GM04504 (cell line): ENCODE data around the gene MEX3B.
"Not testable (repeated sequence)": the region's sequence is repeated elsewhere in the genome, so short reads cannot be mapped to it uniquely, and the experiment has no call there.

ENCODE experiments used
- DNase-seq: peaks from one replicate; pipeline ENCODE4 v3.0.0-alpha.2; 2012; ENCODE audit warnings: low read depth

The MEX3B gene

DNA sequence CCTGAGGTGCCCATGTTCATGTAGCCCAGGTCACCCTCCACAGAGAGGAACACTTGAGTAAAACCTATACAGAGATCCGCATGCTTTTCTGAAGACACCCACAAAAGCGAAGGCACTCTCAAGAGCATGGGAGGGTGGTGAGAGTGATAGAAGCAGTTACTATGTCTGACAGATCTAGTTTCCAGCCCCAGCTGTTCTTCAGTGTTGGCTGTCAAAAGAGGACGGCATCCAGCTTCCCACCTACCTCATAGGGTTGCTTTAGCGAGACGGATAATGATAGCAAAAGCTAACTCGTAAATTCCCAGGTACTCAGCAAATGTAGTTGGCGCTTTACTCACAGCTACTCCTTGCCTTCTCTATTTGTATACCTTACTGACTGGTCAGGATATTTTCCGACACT lies 3.0 kb upstream of the MEX3B start:
- DNase-seq: no peak

DNA sequence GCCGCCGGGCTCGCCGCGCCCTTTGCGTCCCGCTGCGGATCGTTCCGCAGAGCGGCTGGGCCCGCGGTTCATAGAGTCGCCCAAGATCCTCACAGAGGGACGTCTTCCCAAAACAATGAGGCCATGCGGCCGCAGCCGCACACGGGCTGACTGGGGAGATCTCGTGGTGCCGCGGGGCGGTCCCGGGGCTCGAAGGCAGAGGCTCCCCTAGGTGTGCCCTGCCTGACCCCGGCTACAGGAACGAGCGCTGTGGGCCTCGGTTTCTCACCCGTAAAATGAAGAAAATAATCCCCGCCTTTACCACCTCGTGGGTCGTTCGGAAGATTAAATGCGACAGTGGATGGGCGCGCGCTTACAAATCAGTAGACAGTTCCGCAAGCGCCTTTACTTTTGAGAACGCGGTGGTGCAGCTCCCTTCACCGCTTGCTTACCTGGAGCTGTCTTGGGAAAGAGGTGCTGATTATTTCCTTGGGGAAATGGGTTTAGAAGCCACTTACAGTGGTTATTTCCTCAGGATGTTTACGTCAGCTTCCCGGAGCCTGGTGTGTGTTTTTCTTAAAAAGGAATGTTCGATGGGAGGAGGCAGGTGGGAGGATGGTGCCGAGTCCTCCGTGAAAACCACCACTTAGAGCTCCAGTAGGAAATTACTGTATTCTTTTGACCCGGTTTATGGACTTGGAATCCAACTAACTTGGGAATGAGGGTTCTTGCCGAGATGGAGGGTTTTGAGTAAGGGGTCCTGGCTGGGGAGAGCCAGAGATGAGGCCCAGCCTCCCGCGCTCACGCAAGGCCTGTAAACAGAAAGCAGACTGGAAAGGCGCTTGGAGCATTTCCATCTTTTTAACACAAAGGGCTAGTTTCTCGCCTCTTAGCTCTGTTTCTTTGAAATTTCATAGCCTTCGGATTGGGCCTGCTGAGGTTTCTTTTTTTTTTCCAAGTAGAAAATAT lies 1.9 kb upstream of the MEX3B start:
- DNase-seq: no peak

DNA sequence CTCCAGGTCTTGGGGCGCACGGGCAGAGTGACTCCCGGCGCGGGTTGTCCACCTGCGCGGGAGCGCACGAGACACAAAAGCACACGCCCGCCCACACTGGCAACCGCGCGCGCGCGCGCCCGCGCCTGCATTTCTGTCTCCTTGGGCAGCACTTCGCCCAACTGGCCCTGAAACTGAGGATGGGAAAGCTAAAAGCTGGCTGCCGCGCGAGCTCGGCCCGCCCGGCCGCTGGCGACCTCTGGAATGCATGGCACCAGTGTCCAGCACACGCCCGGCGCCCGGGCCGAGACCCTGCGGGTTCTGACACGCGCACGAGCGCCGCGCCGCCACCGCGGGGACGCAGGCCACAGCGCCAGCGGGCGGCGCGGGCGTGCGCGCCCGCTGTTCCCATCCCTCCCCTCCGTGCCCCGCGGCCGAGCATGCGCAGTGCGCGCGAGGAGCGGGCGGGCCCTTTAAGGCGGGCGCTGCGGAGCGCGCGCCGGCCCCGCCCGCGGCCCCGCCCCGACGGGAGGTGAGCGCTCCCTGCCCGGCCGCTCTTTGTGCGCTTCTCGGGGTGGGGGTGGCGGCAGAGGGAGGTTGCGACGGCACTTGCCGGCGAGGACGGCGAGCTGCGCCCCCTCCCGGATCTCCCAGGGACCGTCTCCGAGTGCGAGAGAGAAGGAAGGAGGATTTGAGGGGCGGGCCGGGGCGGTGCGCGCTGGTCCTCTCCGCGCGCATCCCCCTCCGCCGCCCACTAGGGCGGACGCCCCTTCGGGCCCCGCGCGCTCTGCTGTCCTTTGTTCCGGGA lies 1.0 kb upstream of the MEX3B start:
- DNase-seq: peak; percentile 83

DNA sequence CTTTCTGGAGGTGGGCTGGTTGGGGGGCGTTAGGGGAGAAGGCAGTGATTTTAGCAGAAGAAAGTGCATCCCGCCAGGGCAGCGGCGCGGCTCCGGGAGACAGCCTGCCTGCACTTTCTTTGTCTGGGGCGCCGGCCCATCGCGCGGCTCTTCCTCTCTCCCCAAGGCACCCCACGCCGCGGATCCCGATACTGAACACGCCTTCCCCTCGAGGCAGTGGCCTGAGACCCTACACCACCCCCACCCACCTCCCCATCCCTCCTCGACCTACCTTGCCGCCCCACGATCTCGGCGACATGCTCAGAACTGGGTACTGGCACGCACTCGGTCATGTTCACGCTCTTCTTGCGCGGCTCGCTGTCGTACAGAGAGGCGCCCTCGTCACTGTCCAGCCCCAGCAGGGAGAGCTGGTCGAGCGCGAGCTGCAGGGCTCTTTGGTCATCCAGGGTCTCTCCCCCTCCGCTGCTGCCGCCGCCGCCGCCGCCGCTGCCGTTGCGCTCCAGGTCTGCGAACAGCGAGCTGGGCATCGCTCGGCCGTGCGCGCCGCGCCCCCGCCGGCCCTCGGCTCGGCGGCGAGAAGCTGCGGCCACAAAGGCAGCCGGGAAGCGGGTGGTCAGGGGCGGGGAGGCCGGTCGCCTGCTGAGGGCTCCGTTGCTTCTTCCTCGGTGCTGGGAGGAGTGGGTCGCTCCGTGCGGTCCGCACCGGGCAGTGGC lies 483 bp downstream of the MEX3B start:
- DNase-seq: no peak

- DNase-seq: peak; percentile 35
Observed at GRCh38 chr15:82044373-82045178, 1.2 kb downstream of the MEX3B start.

DNA sequence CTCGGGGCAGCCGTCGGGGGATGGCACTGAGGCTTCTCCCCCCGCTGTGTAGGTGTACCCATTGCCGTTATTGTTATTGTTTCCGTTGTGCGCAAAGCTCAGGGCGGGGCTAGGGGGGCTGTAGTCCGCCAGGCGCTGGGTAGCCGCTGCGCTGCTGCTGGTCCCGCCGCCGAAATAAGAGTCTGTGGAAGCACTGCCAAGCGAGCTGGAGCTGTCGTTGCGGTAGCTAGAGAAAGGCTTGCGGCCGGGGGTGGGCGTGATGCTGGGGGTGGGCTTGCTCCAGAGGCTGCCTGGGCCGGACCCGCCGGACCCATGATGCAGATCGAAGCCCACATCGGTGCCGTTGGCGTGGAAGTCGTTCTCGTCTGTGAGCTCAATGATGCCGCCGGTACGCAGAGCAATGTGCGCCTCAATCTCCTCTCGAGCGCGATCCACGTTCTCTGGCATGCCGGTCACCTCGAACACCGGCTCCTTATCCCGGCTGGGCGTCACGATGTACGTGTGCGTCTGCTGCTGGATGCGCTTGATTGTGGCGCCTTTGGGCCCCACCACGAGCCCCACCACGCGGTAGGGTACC lies 1.9 kb downstream of the MEX3B start:
- no peak for DNase-seq

- no peak for DNase-seq
Observed at GRCh38 chr15:82043130-82043673, 2.6 kb downstream of the MEX3B start.

DNA sequence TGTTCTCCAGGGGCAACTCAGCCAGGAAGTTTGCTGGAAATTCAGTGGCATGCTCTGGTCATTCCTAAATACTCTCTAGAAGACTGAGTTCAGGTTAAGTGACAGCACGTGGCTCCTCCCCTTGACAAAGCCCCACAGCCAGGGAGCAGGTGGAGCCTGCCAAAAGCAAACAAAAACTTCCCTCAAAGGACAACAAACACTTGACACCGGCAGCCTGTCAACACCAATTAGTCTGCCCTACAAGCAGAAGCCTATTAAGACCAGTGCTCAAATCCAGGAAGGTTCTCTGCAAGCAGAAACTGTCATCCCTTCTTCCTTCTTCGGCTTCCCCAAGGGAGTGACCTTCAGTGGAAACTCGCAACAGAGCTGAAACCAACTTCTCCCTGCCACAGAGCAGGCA lies 5.0 kb downstream of the MEX3B start:
- no peak for DNase-seq

GRCh38 chr15:82040390-82040789 lies 5.4 kb downstream of the MEX3B start:
- no peak for DNase-seq

GRCh38 chr15:82039871-82040270 lies 5.9 kb downstream of the MEX3B start:
- DNase-seq: no peak

- no peak for DNase-seq
Observed at GRCh38 chr15:82036461-82036860, 9.4 kb downstream of the MEX3B start.

- no peak for DNase-seq
Observed at GRCh38 chr15:82031871-82032270, 13.9 kb downstream of the MEX3B start.

- DNase-seq: no peak
Observed at GRCh38 chr15:82030176-82030575, 15.6 kb downstream of the MEX3B start.

- DNase-seq: not testable (repeated sequence)
Observed at GRCh38 chr15:82028163-82028562, 17.7 kb downstream of the MEX3B start.

DNA sequence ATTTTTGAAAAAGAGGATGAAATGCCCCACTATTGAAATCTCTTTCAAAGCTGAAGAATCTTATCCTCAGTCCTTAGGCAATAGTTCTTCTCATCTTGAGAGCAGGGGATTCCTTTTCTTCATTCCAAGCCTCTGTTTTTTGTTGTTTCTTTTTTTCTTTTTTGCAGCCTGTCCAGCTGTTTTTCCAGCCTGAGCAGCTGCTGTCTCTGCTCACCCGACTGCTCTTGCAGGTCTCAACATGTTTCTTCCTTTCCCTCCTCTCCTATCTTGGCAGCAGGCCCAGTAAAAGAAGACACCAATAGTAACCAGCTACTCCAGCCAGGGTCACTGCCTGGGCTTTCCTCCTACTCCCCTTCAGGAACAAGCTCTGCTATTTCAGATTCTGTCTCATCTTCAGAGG lies 23.8 kb downstream of the MEX3B start:
- DNase-seq: no peak

GRCh38 chr15:82020625-82021394 lies 25.0 kb downstream of the MEX3B start:
- DNase-seq: no peak

DNA sequence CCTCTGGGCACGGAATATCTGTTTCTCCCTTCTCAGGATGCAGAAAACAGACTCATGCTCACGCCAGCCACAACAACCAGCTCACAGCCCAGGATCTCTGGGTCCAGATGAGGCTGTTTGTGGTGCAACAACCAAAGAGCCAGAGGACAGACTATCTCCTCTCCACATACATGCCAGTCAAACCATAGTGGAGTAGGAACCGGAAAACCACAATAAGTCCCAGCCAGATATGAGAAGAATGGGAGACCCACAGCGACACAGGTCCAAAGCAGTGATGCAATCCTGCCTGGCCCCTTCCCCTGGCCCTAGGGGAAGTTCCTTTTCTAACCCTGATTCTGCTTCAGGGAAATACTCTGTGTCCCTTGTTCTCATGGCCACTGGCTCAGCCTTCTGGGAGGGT lies 27.6 kb downstream of the MEX3B start:
- no peak for DNase-seq

DNA sequence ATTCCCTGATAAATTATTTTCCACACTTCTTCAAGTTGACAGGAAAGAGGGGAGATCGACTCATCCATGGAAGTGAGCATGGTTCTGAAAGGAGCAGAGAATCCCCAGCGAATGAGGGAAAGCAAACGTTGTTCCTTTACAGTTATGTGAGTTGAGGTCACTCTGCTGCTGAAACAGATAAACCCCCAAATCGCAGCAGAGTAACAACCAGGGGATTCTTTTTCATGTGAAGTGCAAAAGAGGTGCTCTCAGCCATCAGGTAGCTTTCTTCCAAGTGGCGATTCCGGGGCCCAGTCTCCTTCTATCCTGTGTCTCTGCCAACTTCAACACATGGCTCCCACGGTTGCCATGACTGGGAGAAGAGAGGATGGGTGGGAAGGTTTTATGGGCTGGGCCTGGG lies 28.2 kb downstream of the MEX3B start:
- DNase-seq: no peak

- no peak for DNase-seq
Observed at GRCh38 chr15:82014989-82015388, 30.8 kb downstream of the MEX3B start.

- no peak for DNase-seq
Observed at GRCh38 chr15:82012908-82013307, 32.9 kb downstream of the MEX3B start.
